H54 (cell line): ENCODE results near the gene ALOXE3.

Experiments used
- DNase-seq: peaks from one replicate; pipeline ENCODE4 v3.0.0; 2011; ENCODE audit warnings: low spot score, mixed read lengths; ENCODE audit not compliant: insufficient read length
- FAIRE-seq: peaks from 3 replicates; lab custom pipeline; 2011; peaks lifted over from hg19 to GRCh38; lab: Jason Lieb, UNC
- POLR2A ChIP-seq: IDR thresholded peaks from 2 replicates; pipeline ENCODE4 v1.6.1; 2011; ENCODE audit warnings: low read depth, mild to moderate bottlenecking, low read length

Gene ALOXE3

DNA sequence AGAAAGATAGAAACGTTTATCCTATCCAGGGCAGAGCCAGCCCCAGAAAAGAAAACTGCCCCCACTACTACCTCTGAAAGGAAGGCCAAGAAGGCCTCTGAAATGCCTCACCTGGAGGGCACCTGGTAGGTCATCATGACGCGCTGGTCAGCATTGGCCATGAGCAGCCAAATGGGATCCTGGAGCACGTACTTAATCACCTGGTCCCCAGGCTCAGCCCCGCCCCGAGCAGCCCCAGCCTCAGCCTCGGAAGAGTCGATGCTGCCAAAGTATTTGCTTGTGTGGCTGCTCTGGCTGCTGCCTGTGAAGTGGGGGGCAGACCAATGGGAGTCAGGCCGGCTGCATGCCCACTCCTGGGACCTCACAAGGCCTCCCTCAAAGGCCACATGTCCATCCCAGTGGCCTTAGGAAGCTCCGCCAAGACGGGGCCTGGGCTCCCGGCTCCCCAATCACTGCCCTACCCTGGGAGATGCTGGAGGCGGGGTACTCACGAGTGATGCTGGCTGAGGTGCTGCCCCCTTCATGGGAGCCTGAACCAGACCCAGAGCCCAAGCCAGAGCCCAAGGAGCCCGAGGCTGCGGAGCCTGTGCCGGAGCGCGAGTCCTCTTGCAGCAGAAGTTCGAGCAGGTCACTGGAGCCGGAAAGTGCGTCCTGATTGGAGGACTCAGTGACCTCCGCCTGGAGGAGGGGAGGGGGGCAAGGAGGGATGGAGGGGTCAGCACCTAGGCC is 24.0 kb upstream of the ALOXE3 start:
- TF ChIP-seq POLR2A, result no peak
- FAIRE-seq (no peak), DNase-seq (no peak)

- no peak for DNase-seq
- TF ChIP-seq POLR2A, result no peak
- FAIRE-seq, result no peak
Observed at GRCh38 chr17:8141741-8142140, 23.4 kb upstream of the ALOXE3 start.

- TF ChIP-seq POLR2A, result no peak
- no peak for FAIRE-seq
- no peak for DNase-seq
Observed at GRCh38 chr17:8141045-8141444, 22.7 kb upstream of the ALOXE3 start.

GRCh38 chr17:8140065-8141029 is 22.0 kb upstream of the ALOXE3 start:
- no peak for DNase-seq
- no peak for FAIRE-seq
- no peak for TF ChIP-seq POLR2A

GRCh38 chr17:8138672-8139371 is 20.5 kb upstream of the ALOXE3 start:
- peak; percentile 44; the same call in 1 of the 2 replicates for TF ChIP-seq POLR2A
- DNase-seq (no peak), FAIRE-seq (peak; percentile 88)

DNA sequence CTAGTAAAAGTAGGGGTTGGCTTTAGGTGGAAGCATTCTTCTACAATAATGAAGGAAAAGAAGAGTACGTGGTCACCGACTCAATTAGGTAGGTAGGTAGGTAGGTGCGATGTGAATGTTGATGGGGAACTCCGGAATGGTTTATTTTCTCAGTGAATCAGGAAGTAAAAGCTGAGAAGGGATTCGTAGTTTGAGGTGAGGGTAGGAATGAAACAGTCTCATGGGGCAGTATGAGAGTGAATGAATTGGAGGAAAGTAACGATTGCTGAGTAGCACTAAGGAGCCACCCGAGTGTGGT is 20.0 kb upstream of the ALOXE3 start:
- FAIRE-seq (no peak), DNase-seq (no peak)
- TF ChIP-seq POLR2A, result no peak

DNA sequence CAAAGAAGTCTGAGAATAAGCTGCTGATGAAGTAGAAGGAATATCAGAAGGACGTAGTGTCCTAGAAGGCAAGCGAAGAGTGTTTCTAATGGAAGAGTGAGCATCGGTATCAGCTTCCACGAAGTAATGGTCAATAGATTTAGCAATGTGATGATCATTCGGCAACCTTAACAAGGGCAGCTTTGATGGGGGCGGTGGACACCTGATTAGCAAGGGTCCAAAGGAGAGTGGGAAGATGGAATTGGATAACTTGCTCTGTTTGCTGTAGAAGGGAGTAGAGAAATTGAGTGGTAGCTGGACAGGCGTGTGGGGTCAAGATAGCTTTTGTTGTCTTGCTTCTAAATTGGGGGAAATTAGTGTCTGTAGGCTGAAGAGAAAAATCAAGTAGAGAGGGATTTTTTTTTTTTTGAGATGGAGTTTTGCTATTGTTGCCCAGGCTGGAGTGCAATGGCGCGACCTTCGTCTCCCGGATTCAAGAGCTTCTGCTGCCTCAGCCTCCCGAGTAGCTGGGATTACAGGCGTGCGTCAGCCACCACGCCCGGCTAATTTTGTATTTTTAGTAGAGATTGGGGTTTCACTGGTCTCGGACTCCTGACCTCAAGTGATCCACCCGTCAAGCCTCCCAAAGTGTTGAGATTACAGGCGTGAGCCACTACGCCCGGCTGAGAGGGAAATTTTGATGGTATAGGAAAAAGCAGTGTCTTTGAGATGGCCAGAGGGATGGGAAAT is 19.5 kb upstream of the ALOXE3 start:
- no peak for TF ChIP-seq POLR2A
- FAIRE-seq (no peak), DNase-seq (no peak)

GRCh38 chr17:8133941-8134340 is 15.6 kb upstream of the ALOXE3 start:
- DNase-seq (no peak), FAIRE-seq (no peak)
- TF ChIP-seq POLR2A, result no peak

- DNase-seq (no peak), FAIRE-seq (no peak)
- no peak for TF ChIP-seq POLR2A
Observed at GRCh38 chr17:8133399-8133798, 15.1 kb upstream of the ALOXE3 start.

GRCh38 chr17:8131844-8132441 is 13.6 kb upstream of the ALOXE3 start:
- peak; percentile 6 for FAIRE-seq
- DNase-seq, result no peak
- TF ChIP-seq POLR2A, result no peak

GRCh38 chr17:8128125-8128784 is 9.9 kb upstream of the ALOXE3 start:
- DNase-seq, result no peak
- TF ChIP-seq POLR2A, result no peak
- FAIRE-seq, result no peak

DNA sequence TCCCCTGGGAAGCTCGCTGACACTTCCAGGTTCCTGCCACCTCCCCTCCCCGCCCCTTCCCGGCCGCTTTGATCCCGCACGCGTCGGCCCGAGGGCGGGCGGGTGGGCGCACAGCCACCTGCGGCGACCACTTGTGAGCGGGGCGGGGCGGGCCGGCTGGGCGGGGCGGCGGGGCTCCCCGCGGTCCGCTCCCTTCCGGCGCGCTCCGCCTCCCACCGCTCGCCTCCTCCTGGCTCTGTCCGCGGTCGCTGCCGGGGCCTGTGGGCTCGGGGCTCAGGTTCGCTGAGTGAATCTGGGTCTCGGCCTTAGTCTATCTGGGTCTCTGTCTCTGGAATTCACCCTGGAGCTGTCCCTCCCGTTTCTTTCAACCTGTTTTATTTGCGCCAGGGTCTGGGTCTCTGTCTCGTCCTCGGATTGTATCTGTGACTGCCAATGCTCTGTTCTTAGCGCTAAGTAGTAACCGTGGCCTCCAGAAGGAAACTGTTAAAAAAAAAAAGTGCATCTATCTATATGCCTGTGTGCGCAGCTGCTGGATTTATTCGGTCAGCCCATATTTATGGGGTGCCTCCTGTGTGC is 8.3 kb upstream of the ALOXE3 start:
- DNase-seq, result no peak
- no peak for FAIRE-seq

More for the DNA sequence above, 8.3 kb upstream of the ALOXE3 start:
- no peak for TF ChIP-seq POLR2A
